Transverse colon (tissue), 4 donors: ENCODE measurements around the gene RB1. TPM values are rescaled to one million over a fixed set of nuclear protein-coding genes. Genes with fewer than 3 reads are reported as not detected.

ENCODE experiments used
- DNase-seq: peaks from one replicate; pipeline ENCODE4 v3.0.0-alpha.2; 2019
- H3K27ac ChIP-seq, 4 donors: fragments of 200-600 bp; sonication (generic); 2 replicates each; pipeline ENCODE4 v1.5.1; 2016 to 2018; ENCODE audit warnings: inconsistent platforms in 4 of 4
- H3K27me3 ChIP-seq: fragments of 200-600 bp; sonication (generic); 2 replicates; pipeline ENCODE4 v1.5.1; 2017; ENCODE audit warnings: inconsistent platforms
- H3K36me3 ChIP-seq, 4 donors: fragments of 200-600 bp; sonication (generic); 2 replicates each; pipeline ENCODE4 v1.5.1; 2017 to 2019; ENCODE audit warnings: inconsistent platforms in 4 of 4
- H3K4me1 ChIP-seq, 4 donors: fragments of 200-600 bp; sonication (generic); 2 replicates each; pipeline ENCODE4 v1.5.1; 2017 to 2020; ENCODE audit warnings: inconsistent platforms in 4 of 4
- H3K4me3 ChIP-seq, 4 donors: fragments of 200-600 bp; sonication (generic); 1 replicate in 1 of 4; 2 replicates in 3 of 4; pipeline versions ENCODE4 v1.5.1 to v1.6.1; 2017 to 2019; ENCODE audit warnings: inconsistent platforms in 4 of 4
- H3K9me3 ChIP-seq, 2 donors: fragments of 200-600 bp; sonication (generic); 2 replicates each; pipeline ENCODE4 v1.5.1; 2017 to 2019; ENCODE audit warnings: inconsistent platforms in 2 of 2
- CTCF ChIP-seq, 5 experiments: fragments of 200-600 bp in 3 of 5; fragments of 450-650 bp in 2 of 5; sonication (generic) in 3 of 5; IDR thresholded peaks; 1 replicate in 2 of 5; 2 replicates in 3 of 5; pipeline ENCODE4 v1.5.1; 2016 to 2017; ENCODE audit warnings: antibody characterized with exemption in 5 of 5, inconsistent platforms in 3 of 5, mild to moderate bottlenecking in 2 of 5, moderate library complexity in 1 of 5
- EP300 ChIP-seq: sonication (generic); formaldehyde crosslinking; IDR thresholded peaks from one replicate; pipeline ENCODE4 v1.6.1; 2017; ENCODE audit warnings: antibody characterized with exemption, low read depth
- POLR2A ChIP-seq: fragments of 450-650 bp; IDR thresholded peaks from one replicate; pipeline ENCODE4 v1.6.1; 2016; ENCODE audit warnings: antibody characterized with exemption, mild to moderate bottlenecking, moderate library complexity
- POLR2AphosphoS5 ChIP-seq, 3 donors: sonication (generic); formaldehyde crosslinking; IDR thresholded peaks; one replicate each; pipeline ENCODE4 v1.6.1; 2016; ENCODE audit warnings: antibody characterized with exemption in 3 of 3
- WGBS, 2 donors: methylation state at CpG; one replicate each; pipeline ENCODE4 v1.1.5; 2018; ENCODE audit warnings: low coverage in 1 of 2; 5-methylcytosine and 5-hydroxymethylcytosine counted together
- in situ Hi-C, 4 donors: fragments of 200-750 bp; cut with MboI; loops; one replicate each; pipeline versions ENCODE4 v1.15.0 to v1.15.1; 2017; ENCODE audit warnings: low sequenced_read_pairs in 3 of 4, low pct_ligation_motif_present in 1 of 4, low pct_unique_long_range_greater_than_20kb in 1 of 4
- intact Hi-C: fragments of 100-400 bp; cut with DNase I; formaldehyde crosslinking; loops from one replicate; pipeline ENCODE4 v1.15.1; 2023; ENCODE audit warnings: low total_unique reads
- total RNA-seq, 4 donors: library from RNA; depleted of rRNA; stranded (reverse); fragments of >200 nt; gene quantifications; one replicate each; pipeline ENCODE4 v1.1.0, GENCODE V29; 2016

The RB1 gene
- total RNA-seq, 4 donors from 2014 or later, result 14.6 to 31.0 (median 23.2) TPM

GRCh38 chr13:48456546-48456945, 153.0 kb downstream of the RB1 start:
- intact Hi-C loops, result no loop called here

GRCh38 chr13:48457578-48458242, 154.2 kb downstream of the RB1 start:
- 95% methylated on average over 23 of the region's 28 CpGs; no CpG with 5 or more reads in 1 of the 2 donors for WGBS, 2 donors
- H3K27me3 ChIP-seq, result no peaks in the 10 kb centered on the region
- no peaks in the 10 kb centered on the region for H3K4me1 ChIP-seq
- DNase-seq, result no peak
- in situ Hi-C loops, result no loop called here
- no peak overlapping the region for H3K27ac ChIP-seq
- intact Hi-C loops, result no loop called here
- H3K36me3 ChIP-seq, result peaks cover 0 to 11% (median 2%) of the 10 kb centered on the region in 4 donors
- H3K9me3 ChIP-seq, result no peaks in the 10 kb centered on the region
- TF ChIP-seq CTCF (IDR thresholded peaks at IDR 0.05), result no peak
- TF ChIP-seq POLR2A, result no peak
- TF ChIP-seq EP300, result no peak
- no peak for TF ChIP-seq POLR2AphosphoS5 (IDR thresholded peaks at IDR 0.05)
- H3K4me3 ChIP-seq, result no peak overlapping the region

More at GRCh38 chr13:48456546-48456945, 153.0 kb downstream of the RB1 start:
- Histone ChIP-seq H3K4me1 (no peaks in the 10 kb centered on the region), H3K27me3 (no peaks in the 10 kb centered on the region), H3K4me3 (no peak overlapping the region), H3K9me3 (no peaks in the 10 kb centered on the region), H3K27ac (no peak overlapping the region), H3K36me3 (peaks cover 0 to 11% (median 2%) of the 10 kb centered on the region in 4 donors)
- TF ChIP-seq CTCF (IDR thresholded peaks at IDR 0.05), result no peak
- TF ChIP-seq POLR2AphosphoS5 (IDR thresholded peaks at IDR 0.05), result no peak
- TF ChIP-seq EP300, result no peak
- no peak for TF ChIP-seq POLR2A
- no peak for DNase-seq
- in situ Hi-C loops, result no loop called here
- WGBS, 2 donors, result 97% methylated on average over 10 of the region's 10 CpGs; no CpG with 5 or more reads in 1 of the 2 donors

- no peaks in the 10 kb centered on the region for H3K9me3 ChIP-seq
- TF ChIP-seq POLR2AphosphoS5 (IDR thresholded peaks at IDR 0.05), result no peak
- TF ChIP-seq CTCF (IDR thresholded peaks at IDR 0.05), result no peak
- no peak for TF ChIP-seq POLR2A
- no peak for TF ChIP-seq EP300
- peaks cover 0 to 2% (median 0%) of the 10 kb centered on the region in 4 donors for H3K36me3 ChIP-seq
- no peaks in the 10 kb centered on the region for H3K4me1 ChIP-seq
- no peak overlapping the region for H3K4me3 ChIP-seq
- no peaks in the 10 kb centered on the region for H3K27me3 ChIP-seq
- 89% methylated on average over 1 to 2 of the region's 2 CpGs for WGBS, 2 donors
- no peak overlapping the region for H3K27ac ChIP-seq
- intact Hi-C loops (no loop called here), in situ Hi-C loops (no loop called here)
- no peak for DNase-seq
These were observed 171.7 kb downstream of the RB1 start for GRCh38 chr13:48475230-48475629.

- Histone ChIP-seq H3K27me3 (no peaks in the 10 kb centered on the region), H3K27ac (peak overlapping the region in 1 of 4 donors; percentile 24), H3K4me3 (no peak overlapping the region), H3K36me3 (peaks cover 0 to 5% (median 0%) of the 10 kb centered on the region in 4 donors), H3K9me3 (no peaks in the 10 kb centered on the region), H3K4me1 (no peaks in the 10 kb centered on the region)
- in situ Hi-C loops, result no loop called here
- no peak for DNase-seq
- no peak for TF ChIP-seq POLR2A
- TF ChIP-seq POLR2AphosphoS5 (IDR thresholded peaks at IDR 0.05), result no peak
- TF ChIP-seq EP300, result no peak
- intact Hi-C loops, result no loop called here
These were observed 172.7 kb downstream of the RB1 start for GRCh38 chr13:48476215-48476614.

- no peak for TF ChIP-seq EP300
- no peak for TF ChIP-seq POLR2AphosphoS5 (IDR thresholded peaks at IDR 0.05)
- no peak for TF ChIP-seq POLR2A
- TF ChIP-seq CTCF (IDR thresholded peaks at IDR 0.05), result no peak
- H3K27ac ChIP-seq, result peak overlapping the region in 1 of 4 donors; percentile 24
- no peaks in the 10 kb centered on the region for H3K4me1 ChIP-seq
- no peak for DNase-seq
- WGBS, 2 donors, result 69 to 70% methylated on average over 4 of the region's 4 CpGs
- peaks cover 0 to 5% (median 0%) of the 10 kb centered on the region in 4 donors for H3K36me3 ChIP-seq
- intact Hi-C loops (no loop called here), in situ Hi-C loops (no loop called here)
- H3K27me3 ChIP-seq, result no peaks in the 10 kb centered on the region
- H3K9me3 ChIP-seq, result no peaks in the 10 kb centered on the region
- H3K4me3 ChIP-seq, result no peak overlapping the region
These were observed 173.1 kb downstream of the RB1 start for GRCh38 chr13:48476686-48477085.
